Measurements from ENCODE around the gene IRF2BP1. TPM values are rescaled to one million over a fixed set of nuclear protein-coding genes. Genes with fewer than 3 reads are reported as not detected.

Gene IRF2BP1
- total and polyA plus RNA-seq, 2 donors from 2014 or later = 18.2 to 23.2 TPM

DNA sequence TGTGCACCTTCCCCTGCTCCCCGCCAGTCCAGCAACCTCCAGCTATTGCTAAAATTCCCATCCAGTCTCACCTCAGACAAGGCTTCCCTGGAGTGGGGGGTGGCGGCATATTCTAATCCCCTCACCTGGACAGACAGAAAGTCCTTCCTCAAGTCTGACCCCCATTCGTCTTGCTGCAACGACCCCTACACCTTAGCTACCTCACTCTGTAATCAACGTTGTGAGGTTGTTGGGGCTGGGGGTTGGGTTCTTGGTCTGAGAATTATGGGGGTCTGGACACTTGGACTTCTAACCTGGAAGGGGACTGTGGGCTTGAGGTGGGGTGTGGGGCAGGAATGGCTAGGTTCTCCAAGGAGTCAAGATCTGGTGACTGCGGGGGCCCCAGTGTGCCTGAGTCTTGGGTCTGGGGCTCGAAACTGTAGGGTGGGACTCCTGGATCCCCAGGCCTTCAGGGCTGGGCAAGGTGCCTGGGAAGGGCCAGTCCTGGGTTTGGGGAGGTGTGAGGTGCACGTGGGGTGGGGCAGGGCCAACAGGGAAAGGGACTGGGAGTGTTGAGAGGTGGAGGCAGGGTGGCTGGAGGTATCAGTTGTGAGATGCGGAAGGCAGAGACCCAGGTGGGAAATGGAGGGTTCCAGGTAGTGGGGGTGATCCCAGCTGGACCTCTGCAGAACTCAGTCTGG lies 20.5 kb downstream of the IRF2BP1 start:
- TF ChIP-seq CTCF (IDR thresholded peaks at IDR 0.05; ENCODE audit: borderline replicate concordance, extremely low read depth, insufficient read depth) = no peak
- Histone ChIP-seq H3K9me3 (ENCODE audit: control insufficient read depth in 2 of 3, insufficient read depth in 1 of 3, low read length in 3 of 3) (no peaks in the 10 kb centered on the region), H3K4me3 (ENCODE audit: low read length in 3 of 3) (no peak overlapping the region), H3K4me1 (ENCODE audit: control insufficient read depth in 2 of 3, insufficient read depth in 2 of 3, low read depth in 1 of 3, low read length in 3 of 3) (peaks cover 0 to 10% (median 0%) of the 10 kb centered on the region in 3 donors), H3K36me3 (ENCODE audit: control insufficient read depth in 2 of 3, insufficient read depth in 3 of 3, low read length in 3 of 3) (no peaks in the 10 kb centered on the region), H3K9ac (ENCODE audit: low read length in 3 of 3) (no peak overlapping the region), H3K27ac (ENCODE audit: low read depth in 2 of 2, low read length in 2 of 2) (no peak overlapping the region), H3K27me3 (ENCODE audit: control insufficient read depth, insufficient read depth, low read length) (peaks cover 16% of the 10 kb centered on the region)
- intact Hi-C loops (cut with DNase I) = no loop called here
- no peak for FAIRE-seq
- no peak for DNase-seq

DNA sequence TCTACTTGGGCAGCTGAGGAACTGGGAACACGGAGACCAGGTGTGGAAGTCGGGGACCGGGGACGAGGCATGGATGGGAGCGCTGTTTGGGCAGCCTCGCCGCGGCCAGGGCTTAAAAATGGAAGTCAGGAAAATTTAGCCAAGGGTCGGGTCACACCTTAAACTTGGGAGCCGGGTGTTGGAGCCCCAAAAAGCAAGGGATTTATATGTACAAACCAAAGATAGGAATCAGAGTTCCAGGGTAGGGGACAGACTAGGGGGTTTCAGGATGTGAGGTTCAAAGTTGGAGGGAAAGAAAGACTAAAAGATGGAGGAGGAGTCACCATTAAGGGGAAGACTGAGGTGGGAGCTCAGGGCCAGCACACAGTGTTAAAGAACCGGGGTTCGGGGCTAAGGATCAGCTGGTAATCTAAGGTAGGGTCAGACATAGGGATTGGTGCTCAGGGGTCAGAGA lies 21.3 kb downstream of the IRF2BP1 start:
- no peak overlapping the region for H3K4me3 ChIP-seq (ENCODE audit: low read length in 3 of 3)
- no peaks in the 10 kb centered on the region for H3K36me3 ChIP-seq (ENCODE audit: control insufficient read depth in 2 of 3, insufficient read depth in 3 of 3, low read length in 3 of 3)
- no peak for FAIRE-seq
- intact Hi-C loops (cut with DNase I) = no loop called here
- no peak overlapping the region for H3K27ac ChIP-seq (ENCODE audit: low read depth in 2 of 2, low read length in 2 of 2)
- TF ChIP-seq CTCF (IDR thresholded peaks at IDR 0.05; ENCODE audit: borderline replicate concordance, extremely low read depth, insufficient read depth) = no peak
- no peak for DNase-seq
- H3K4me1 ChIP-seq (ENCODE audit: control insufficient read depth in 2 of 3, insufficient read depth in 2 of 3, low read depth in 1 of 3, low read length in 3 of 3) = peaks cover 0 to 10% (median 0%) of the 10 kb centered on the region in 3 donors
- no peak overlapping the region for H3K9ac ChIP-seq (ENCODE audit: low read length in 3 of 3)
- no peaks in the 10 kb centered on the region for H3K9me3 ChIP-seq (ENCODE audit: control insufficient read depth in 2 of 3, insufficient read depth in 1 of 3, low read length in 3 of 3)
- peaks cover 16% of the 10 kb centered on the region for H3K27me3 ChIP-seq (ENCODE audit: control insufficient read depth, insufficient read depth, low read length)

DNA sequence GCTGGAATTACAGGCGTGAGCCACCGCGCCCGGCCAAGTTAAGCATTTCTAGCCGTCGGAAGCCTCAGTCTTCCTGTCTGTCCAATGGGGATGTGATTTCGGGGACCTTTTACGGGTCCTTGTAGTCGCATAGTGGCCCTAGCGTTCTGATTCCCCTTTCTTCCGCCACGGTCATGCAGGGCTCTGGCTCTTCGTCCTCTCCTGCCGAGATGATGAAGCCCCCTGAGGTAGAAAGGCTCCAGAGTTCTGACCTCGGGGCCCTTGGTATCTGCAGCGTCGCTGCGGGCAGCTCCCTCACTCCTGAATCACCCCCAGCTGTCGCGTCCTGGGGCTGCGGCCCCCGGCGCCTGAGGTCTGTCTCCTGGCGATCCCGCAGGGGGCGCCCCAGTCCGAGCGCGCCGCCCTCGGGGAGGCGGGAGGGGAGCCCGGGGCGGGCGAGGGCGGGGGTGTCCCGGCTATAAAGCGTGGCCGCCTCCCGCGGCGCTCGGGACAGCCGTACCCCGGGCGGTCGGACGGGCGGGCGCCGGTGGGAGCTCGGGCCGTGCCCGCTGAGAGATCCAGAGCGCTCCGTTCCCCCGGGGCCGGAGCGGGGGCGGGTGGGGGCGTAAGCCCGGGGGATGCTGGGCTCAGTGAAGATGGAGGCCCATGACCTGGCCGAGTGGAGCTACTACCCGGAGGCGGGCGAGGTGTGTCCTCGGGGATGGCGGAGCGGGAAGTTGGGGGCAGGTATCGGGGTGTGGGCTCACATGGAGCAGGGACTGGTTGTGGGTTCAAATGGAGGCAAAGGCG lies 21.9 kb downstream of the IRF2BP1 start, which contains the start of gene FOXA3:
TSS of gene FOXA3 (plus strand) at position 487 of the 789 bp plus-strand sequence. CDS start at position 618, 131 bp downstream.
- peak; percentile 62 for TF ChIP-seq CTCF (IDR thresholded peaks at IDR 0.05; ENCODE audit: borderline replicate concordance, extremely low read depth, insufficient read depth)
- peak within 1 kb of the TSS in 2 of 3 donors; percentile 66 to 78 for H3K4me3 ChIP-seq (ENCODE audit: low read length in 3 of 3)
- H3K9me3 ChIP-seq (ENCODE audit: control insufficient read depth in 2 of 3, insufficient read depth in 1 of 3, low read length in 3 of 3) = no peaks in the 10 kb centered on the region
- H3K36me3 ChIP-seq (ENCODE audit: control insufficient read depth in 2 of 3, insufficient read depth in 3 of 3, low read length in 3 of 3) = no peaks in the 10 kb centered on the region
- FAIRE-seq (no peak), DNase-seq (peak in 3 of 5 donors; percentile 64 to 84 (median 77))
- H3K27ac ChIP-seq (ENCODE audit: low read depth in 2 of 2, low read length in 2 of 2) = no peak within 1 kb of the TSS
- H3K4me1 ChIP-seq (ENCODE audit: control insufficient read depth in 2 of 3, insufficient read depth in 2 of 3, low read depth in 1 of 3, low read length in 3 of 3) = peaks cover 0 to 10% (median 0%) of the 10 kb centered on the region in 3 donors
- H3K27me3 ChIP-seq (ENCODE audit: control insufficient read depth, insufficient read depth, low read length) = peaks cover 16% of the 10 kb centered on the region
- intact Hi-C loops (cut with DNase I) = no loop called here
- H3K9ac ChIP-seq (ENCODE audit: low read length in 3 of 3) = peak within 1 kb of the TSS in 1 of 3 donors; percentile 5

All from kidney (tissue), 14 donors.